HG02870 (cell line): ENCODE measurements around the gene LDLRAD4.

Experiments
- ATAC-seq: cut with Tn5 transposase; IDR thresholded peaks from one replicate; pipeline ENCODE4 v1.9.1; 2021; ENCODE audit warnings: mild to moderate bottlenecking, moderate library complexity; ENCODE audit not compliant: unreplicated experiment

Gene LDLRAD4

GRCh38 chr18:13218368-13218991 lies at the start of gene LDLRAD4:
TSS of gene LDLRAD4 (plus strand) at chr18:13218760.
- ATAC-seq = no peak

GRCh38 chr18:13173578-13174145 lies 44.9 kb upstream of the LDLRAD4 start:
- ATAC-seq = no peak

GRCh38 chr18:13175266-13175665 lies 43.3 kb upstream of the LDLRAD4 start:
- no peak for ATAC-seq

- no peak for ATAC-seq
Measured at GRCh38 chr18:13175754-13176210, 42.8 kb upstream of the LDLRAD4 start.

GRCh38 chr18:13176847-13177246 lies 41.7 kb upstream of the LDLRAD4 start:
- ATAC-seq = no peak

GRCh38 chr18:13178197-13178596 lies 40.4 kb upstream of the LDLRAD4 start:
- ATAC-seq = no peak

GRCh38 chr18:13178976-13179375 lies 39.6 kb upstream of the LDLRAD4 start:
- no peak for ATAC-seq

- ATAC-seq = no peak
Measured at GRCh38 chr18:13179566-13180113, 38.9 kb upstream of the LDLRAD4 start.

- ATAC-seq = no peak
Measured at GRCh38 chr18:13180614-13181375, 37.8 kb upstream of the LDLRAD4 start.

GRCh38 chr18:13181765-13182164 lies 36.8 kb upstream of the LDLRAD4 start:
- ATAC-seq = no peak

GRCh38 chr18:13183359-13183758 lies 35.2 kb upstream of the LDLRAD4 start:
- ATAC-seq = no peak

- ATAC-seq = no peak
Measured at GRCh38 chr18:13183790-13184189, 34.8 kb upstream of the LDLRAD4 start.

- ATAC-seq = no peak
Measured at GRCh38 chr18:13184396-13184795, 34.2 kb upstream of the LDLRAD4 start.

GRCh38 chr18:13185675-13186198 lies 32.8 kb upstream of the LDLRAD4 start:
- no peak for ATAC-seq

- no peak for ATAC-seq
Measured at GRCh38 chr18:13186687-13187086, 31.9 kb upstream of the LDLRAD4 start.

- ATAC-seq = no peak
Measured at GRCh38 chr18:13187498-13187897, 31.1 kb upstream of the LDLRAD4 start.

- ATAC-seq = no peak
Measured at GRCh38 chr18:13191031-13191430, 27.5 kb upstream of the LDLRAD4 start.

- ATAC-seq = no peak
Measured at GRCh38 chr18:13191779-13192178, 26.8 kb upstream of the LDLRAD4 start.

- ATAC-seq = no peak
Measured at GRCh38 chr18:13192970-13193369, 25.6 kb upstream of the LDLRAD4 start.

GRCh38 chr18:13194239-13194638 lies 24.3 kb upstream of the LDLRAD4 start:
- ATAC-seq = no peak

GRCh38 chr18:13198701-13199100 lies 19.9 kb upstream of the LDLRAD4 start:
- ATAC-seq = no peak

- no peak for ATAC-seq
Measured at GRCh38 chr18:13199169-13199568, 19.4 kb upstream of the LDLRAD4 start.
